Spinal cord (tissue), 4 donors: Measurements from ENCODE around the gene USP33. TPM values are rescaled to one million over a fixed set of nuclear protein-coding genes. Genes with fewer than 3 reads are reported as not detected.

ENCODE experiments used
- polyA plus RNA-seq, 2 donors: library from polyadenylated mRNA; unstranded; fragments of 120-200 nt; gene quantifications; one replicate each; pipeline ENCODE4 v1.2.1, GENCODE V29; 2013; ENCODE audit not compliant: insufficient read length in 2 of 2
- total RNA-seq, 2 donors: library from RNA; depleted of rRNA in 1 of 2; stranded (reverse); fragments of 120-200 nt in 1 of 2; fragments of >200 nt in 1 of 2; gene quantifications; one replicate each; pipeline versions ENCODE4 v1.2.3 to v1.2.4, GENCODE V29; 2013 to 2014

The USP33 gene
- total and polyA plus RNA-seq, 4 donors: 85.2 to 207 (median 96.9) TPM

Other genes with a start within 250 kb of the USP33 start
- gene ZZZ3, start 77.2 kb downstream of the USP33 start, total RNA-seq: 100 to 1,000 TPM in 1 of 2 donors, 10 to 100 TPM in 1; 77.9 to 121 TPM
- gene ZZZ3, start 77.2 kb downstream of the USP33 start, polyA plus RNA-seq: 10 to 100 TPM; 32.7 to 43.3 TPM
- gene MIGA1, start 19.8 kb upstream of the USP33 start, total RNA-seq: 10 to 100 TPM; 21.9 to 47.0 TPM
- 10 to 100 TPM; 14.9 to 18.1 TPM for gene MIGA1, start 19.8 kb upstream of the USP33 start, polyA plus RNA-seq
- gene NEXN, start 128.8 kb upstream of the USP33 start, total RNA-seq: 1 to 10 TPM; 1.8 to 2.5 TPM
- gene NEXN, start 128.8 kb upstream of the USP33 start, polyA plus RNA-seq: 1 to 10 TPM; 4.5 to 5.2 TPM
- 100 to 1,000 TPM; 163 to 215 TPM for gene FUBP1, start 219.2 kb upstream of the USP33 start, total RNA-seq
- 100 to 1,000 TPM; 206 to 246 TPM for gene FUBP1, start 219.2 kb upstream of the USP33 start, polyA plus RNA-seq
- 10 to 100 TPM; 46.3 to 73.6 TPM for gene DNAJB4, start 245.1 kb upstream of the USP33 start, total RNA-seq
- 10 to 100 TPM; 28.8 to 31.8 TPM for gene DNAJB4, start 245.1 kb upstream of the USP33 start, polyA plus RNA-seq